NB4 (cell line): ENCODE data around the gene FRMPD4.

Experiments used
- DNase-seq: peaks from one replicate; pipeline ENCODE4 v3.0.0; 2010; ENCODE audit warnings: low read depth
- H3K4me3 ChIP-seq: one replicate; pipeline ENCODE4 v1.5.1; 2011; ENCODE audit warnings: mild to moderate bottlenecking, low read depth, low read length, moderate library complexity
- CTCF ChIP-seq: IDR thresholded peaks from one replicate; pipeline ENCODE4 v1.5.1; 2012; ENCODE audit warnings: low read depth, low read length
- MAX ChIP-seq: IDR thresholded peaks from 2 replicates; pipeline ENCODE4 v1.6.1; 2011; ENCODE audit warnings: low read depth, low read length
- MYC ChIP-seq: IDR thresholded peaks from 2 replicates; pipeline ENCODE4 v1.6.1; 2011; ENCODE audit warnings: low read depth, low read length
- POLR2A ChIP-seq: IDR thresholded peaks from 2 replicates; pipeline ENCODE4 v1.6.1; 2011; ENCODE audit warnings: mild to moderate bottlenecking; ENCODE audit not compliant: insufficient read length; ENCODE audit errors: extremely low read depth

FRMPD4 gene

GRCh38 chrX:12223650-12224049 is 85.4 kb downstream of the FRMPD4 start:
- no peak overlapping the region for H3K4me3 ChIP-seq
- TF ChIP-seq MYC (no peak), POLR2A (no peak), CTCF (no peak), MAX (no peak)
- no peak for DNase-seq

GRCh38 chrX:12225107-12225506 is 86.8 kb downstream of the FRMPD4 start:
- TF ChIP-seq POLR2A (no peak), CTCF (no peak), MAX (no peak), MYC (no peak)
- DNase-seq = no peak
- H3K4me3 ChIP-seq = no peak overlapping the region

GRCh38 chrX:12227412-12228041 is 89.3 kb downstream of the FRMPD4 start:
- no peak overlapping the region for H3K4me3 ChIP-seq
- no peak for DNase-seq
- TF ChIP-seq MYC (no peak), CTCF (no peak), MAX (no peak), POLR2A (no peak)

- H3K4me3 ChIP-seq = no peak overlapping the region
- no peak for DNase-seq
- TF ChIP-seq MAX (no peak), CTCF (no peak)
These were observed 90.6 kb downstream of the FRMPD4 start for GRCh38 chrX:12228862-12229261.

- no peak for TF ChIP-seq MAX
- no peak for TF ChIP-seq POLR2A
- no peak for TF ChIP-seq CTCF
- TF ChIP-seq MYC = no peak
- no peak overlapping the region for H3K4me3 ChIP-seq
- DNase-seq = no peak
These were observed 91.7 kb downstream of the FRMPD4 start for GRCh38 chrX:12229986-12230385.
